Measurements from ENCODE around the gene ASTN2.

ASTN2 gene

GRCh38 chr9:117239428-117239827 lies 175.4 kb downstream of the ASTN2 start:
- H3K27ac ChIP-seq, result no peak overlapping the region
- no peak overlapping the region for H3K4me3 ChIP-seq
- TF ChIP-seq CTCF (IDR thresholded peaks at IDR 0.05), result no peak
- DNase-seq (ENCODE audit: low spot score), result no peak

GRCh38 chr9:117234103-117234502 lies 180.8 kb downstream of the ASTN2 start:
- Histone ChIP-seq H3K4me3 (no peak overlapping the region), H3K27ac (no peak overlapping the region)
- TF ChIP-seq CTCF (IDR thresholded peaks at IDR 0.05), result no peak
- DNase-seq (ENCODE audit: low spot score), result no peak

GRCh38 chr9:117233016-117233415 lies 181.8 kb downstream of the ASTN2 start:
- no peak for TF ChIP-seq CTCF (IDR thresholded peaks at IDR 0.05)
- H3K4me3 ChIP-seq, result no peak overlapping the region
- H3K27ac ChIP-seq, result no peak overlapping the region
- no peak for DNase-seq (ENCODE audit: low spot score)

- Histone ChIP-seq H3K27ac (no peak overlapping the region), H3K4me3 (no peak overlapping the region)
- TF ChIP-seq CTCF (IDR thresholded peaks at IDR 0.05), result no peak
- no peak for DNase-seq (ENCODE audit: low spot score)
Measured at GRCh38 chr9:117232281-117232680, 182.6 kb downstream of the ASTN2 start.

- TF ChIP-seq CTCF (IDR thresholded peaks at IDR 0.05), result no peak
- Histone ChIP-seq H3K4me3 (no peak overlapping the region), H3K27ac (no peak overlapping the region)
- no peak for DNase-seq (ENCODE audit: low spot score)
Measured at GRCh38 chr9:117231012-117231411, 183.8 kb downstream of the ASTN2 start.

- no peak for DNase-seq (ENCODE audit: low spot score)
- Histone ChIP-seq H3K27ac (no peak overlapping the region), H3K4me3 (no peak overlapping the region)
- no peak for TF ChIP-seq CTCF (IDR thresholded peaks at IDR 0.05)
Measured at GRCh38 chr9:117224695-117225094, 190.2 kb downstream of the ASTN2 start.

GRCh38 chr9:117218951-117219350 lies 195.9 kb downstream of the ASTN2 start:
- DNase-seq (ENCODE audit: low spot score), result no peak
- Histone ChIP-seq H3K27ac (no peak overlapping the region), H3K4me3 (no peak overlapping the region)
- TF ChIP-seq CTCF (IDR thresholded peaks at IDR 0.05), result no peak
